Heart right ventricle (tissue), 16 donors: ENCODE results near the gene MLH3. TPM values are rescaled to one million over a fixed set of nuclear protein-coding genes. Genes with fewer than 3 reads are reported as not detected.

Source experiments
- ATAC-seq, 8 donors: fragments of 200-7000 bp; cut with Tn5 transposase; one replicate each; pipeline ENCODE4 v1.9.1; 2020; ENCODE audit warnings: mild to moderate bottlenecking in 8 of 8, moderate library complexity in 8 of 8, moderate number of reproducible peaks in 1 of 8
- DNase-seq, 2 donors: peaks; one replicate each; pipeline ENCODE4 v3.0.0-alpha.2; 2020
- H3K27ac ChIP-seq, 10 donors: fragments of 200-600 bp; sonication (generic) in 2 of 10; one replicate each; pipeline versions ENCODE4 v1.5.0 to v1.8.0; 2020 to 2022; ENCODE audit warnings: mild to moderate bottlenecking in 3 of 10
- H3K27me3 ChIP-seq, 7 donors: fragments of 200-600 bp; one replicate each; pipeline ENCODE4 v1.8.0; 2021 to 2022; ENCODE audit warnings: mild to moderate bottlenecking in 2 of 7
- H3K36me3 ChIP-seq, 9 donors: fragments of 200-600 bp; sonication (generic) in 1 of 9; one replicate each; pipeline versions ENCODE4 v1.5.0 to v1.8.0; 2020 to 2022; ENCODE audit warnings: mild to moderate bottlenecking in 2 of 9
- H3K4me1 ChIP-seq, 9 donors: fragments of 200-600 bp; sonication (generic) in 1 of 9; one replicate each; pipeline versions ENCODE4 v1.5.0 to v1.8.0; 2020 to 2022; ENCODE audit warnings: mild to moderate bottlenecking in 4 of 9
- H3K4me3 ChIP-seq, 10 donors: fragments of 200-600 bp; sonication (generic) in 2 of 10; one replicate each; pipeline versions ENCODE4 v1.5.0 to v1.8.0; 2020 to 2022; ENCODE audit warnings: mild to moderate bottlenecking in 7 of 10, moderate library complexity in 2 of 10
- H3K9me3 ChIP-seq, 11 donors: fragments of 200-600 bp in 10 of 11; sonication (generic) in 2 of 11; one replicate each; pipeline versions ENCODE4 v1.5.0 to v1.8.0; 2013 to 2022; ENCODE audit warnings: mild to moderate bottlenecking in 2 of 11, control low read depth in 1 of 11, moderate library complexity in 1 of 11
- CTCF ChIP-seq, 9 donors: fragments of 200-600 bp; sonication (generic) in 2 of 9; IDR thresholded peaks; one replicate each; pipeline versions ENCODE4 v1.5.0 to v1.8.0; 2021 to 2022; ENCODE audit warnings: antibody characterized with exemption in 9 of 9, mild to moderate bottlenecking in 5 of 9, moderate library complexity in 1 of 9
- WGBS, 2 donors: extraction: QIAGEN DNeasy Blood & Tissue Kit; methylation state at CpG; one replicate each; pipeline ENCODE4 v1.1.7; 2013; ENCODE audit warnings: inconsistent platforms in 1 of 2; 5-methylcytosine and 5-hydroxymethylcytosine counted together
- intact Hi-C, 10 donors: fragments of 100-400 bp; cut with DNase I; formaldehyde crosslinking; loops; one replicate each; pipeline versions ENCODE4 v1.11.1 to v1.14.2; 2022
- polyA plus RNA-seq, 2 donors: library from polyadenylated mRNA; stranded (reverse); fragments of 200-250 nt; gene quantifications; one replicate each; pipeline ENCODE4 v1.2.3, GENCODE V29; 2013
- total RNA-seq, 10 donors: library from RNA; stranded (reverse); fragmentation: NEBNext Ultra II Directional in 3 of 10; extraction: Animal tissue kit (Norgen Biotek cat#: 25700) in 3 of 10; gene quantifications; one replicate each; pipeline versions ENCODE4 v1.2.1 to v1.2.4, GENCODE V29; 2021 to 2023
- donor health status: Arrhythmogenic right ventricular cardiomyopathy.
- donor health status: ischemic (EF 13 %, LVEDD 7.1; RV severe dilation, severe dysfunction).
- donor health status: healthy with polysubstance abuse.
- donor health status: DM: no; HTN: yes; CAD: no.
- donor health status: DM: no; HTN: no; CAD: no.
- donor health status: ischemic (EF 25% LVEDD 6.9; RV normal size, moderate dysfunction).
- donor health status: ischemic (EF 25% LVEDD 5.7; RV mildly dilated, moderate dysfunction).
- donor health status: healthy.
- donor health status: DM: yes; HTN: yes; CAD: no.
- donor health status: Ischemic cardiomyopathy.
- donor health status: ischemic (EF 35%, LVEDD 5.7; RV mildly dilated, moderate dysfunction).
- donor health status: nonischemic (EF 11% LVEDD 7.7; RV severe dilation, severe dysfunction).
- donor health status: DM: yes; HTN: yes; CAD: no.
- donor health status: PGD.
- donor health status: ischemic (EF 29% LVEDD 5.4; RV normal size, mild dysfunction).
- donor health status: nonischemic (EF 23%, LVEDD 6.1; RV moderate dilation, normal function).

MLH3 gene
- total and polyA plus RNA-seq, 12 donors = 8.4 to 21.6 (median 18.4) TPM

DNA sequence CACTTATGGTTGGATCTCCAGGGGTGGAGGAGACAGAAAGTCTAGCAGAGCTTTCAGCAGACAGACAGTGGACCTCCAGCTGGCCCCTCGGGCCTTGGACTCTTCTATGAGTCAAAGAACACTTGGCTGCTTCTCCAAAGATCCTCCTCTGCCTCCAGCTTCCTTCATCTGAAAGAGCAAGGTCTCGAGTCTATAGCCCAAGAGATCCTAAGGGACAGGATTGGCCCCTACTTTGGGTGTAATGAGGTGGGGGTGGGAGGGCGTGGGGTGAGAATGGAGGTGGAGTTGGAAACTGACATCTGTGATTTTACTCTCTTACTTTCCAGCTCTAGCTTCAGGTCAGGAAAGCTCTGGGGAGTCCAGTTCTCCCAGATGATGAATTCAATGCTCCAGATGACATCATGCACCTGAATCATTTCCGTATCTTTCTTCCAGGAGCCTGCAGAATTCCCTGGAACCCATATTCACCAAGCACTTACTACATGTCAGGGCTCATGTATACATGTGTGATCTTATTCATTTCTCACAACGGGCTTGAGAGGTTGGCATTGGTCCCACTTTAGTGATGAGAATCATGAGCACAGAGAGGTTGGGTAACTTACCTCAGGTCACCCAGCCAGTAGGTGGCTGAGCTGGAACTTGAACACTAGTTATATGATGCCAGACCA, 85.6 kb downstream of the MLH3 start:
- Histone ChIP-seq H3K9me3 (no peaks in the 10 kb centered on the region), H3K36me3 (no peaks in the 10 kb centered on the region), H3K27ac (peak overlapping the region in 8 of 10 donors; percentile 12 to 62 (median 46)), H3K27me3 (no peaks in the 10 kb centered on the region), H3K4me1 (peaks cover 0 to 31% (median 22%) of the 10 kb centered on the region in 9 donors), H3K4me3 (no peak overlapping the region)
- TF ChIP-seq CTCF (IDR thresholded peaks at IDR 0.05) = no peak
- ATAC-seq (peak in 6 of 8 donors; percentile 16 to 77 (median 52)), DNase-seq (no peak)
- intact Hi-C loops = loop anchor here in 1 of 10 donors (5.0 kb wide), 1 partner anchor 37 kb away; the partner anchor contains the start of gene EIF2B2
- 50 to 63% methylated on average over 5 of the region's 5 CpGs for WGBS, 2 donors

- no peaks in the 10 kb centered on the region for H3K9me3 ChIP-seq
- ATAC-seq = peak in 6 of 8 donors; percentile 16 to 81 (median 60)
- DNase-seq = no peak
- H3K4me3 ChIP-seq = no peak overlapping the region
- 58 to 60% methylated on average over 4 of the region's 4 CpGs for WGBS, 2 donors
- intact Hi-C loops = loop anchor here in 1 of 10 donors (5.0 kb wide), 1 partner anchor 37 kb away; the partner anchor contains the start of gene EIF2B2
- peak overlapping the region in 8 of 10 donors; percentile 12 to 68 (median 57) for H3K27ac ChIP-seq
- no peak for TF ChIP-seq CTCF (IDR thresholded peaks at IDR 0.05)
- peaks cover 0 to 31% (median 22%) of the 10 kb centered on the region in 9 donors for H3K4me1 ChIP-seq
- no peaks in the 10 kb centered on the region for H3K36me3 ChIP-seq
- H3K27me3 ChIP-seq = no peaks in the 10 kb centered on the region
Observed at GRCh38 chr14:74964787-74965485, 86.3 kb downstream of the MLH3 start.

Other genes with a start within 250 kb of the MLH3 start
- not detected for gene PROX2, start 175.3 kb downstream of the MLH3 start, total RNA-seq
- gene PROX2, start 175.3 kb downstream of the MLH3 start, polyA plus RNA-seq = not detected
- 100 to 1,000 TPM; 179 to 273 (median 227) TPM for gene DLST, start 169.6 kb downstream of the MLH3 start, total RNA-seq
- gene DLST, start 169.6 kb downstream of the MLH3 start, polyA plus RNA-seq = 10 to 100 TPM; 52.5 to 96.0 TPM
- gene RPS6KL1, start 128.2 kb downstream of the MLH3 start, total RNA-seq = 10 to 100 TPM; 14.5 to 27.0 (median 21.9) TPM
- gene RPS6KL1, start 128.2 kb downstream of the MLH3 start, polyA plus RNA-seq = 10 to 100 TPM; 10.3 to 27.1 TPM
- 10 to 100 TPM in 1 of 10 donors, 1 to 10 TPM in 9; 2.1 to 22.5 (median 6.1) TPM for gene PGF, start 95.9 kb downstream of the MLH3 start, total RNA-seq
- 10 to 100 TPM in 1 of 2 donors, 1 to 10 TPM in 1; 6.8 to 12.2 TPM for gene PGF, start 95.9 kb downstream of the MLH3 start, polyA plus RNA-seq
- gene EIF2B2, start 48.5 kb downstream of the MLH3 start, total RNA-seq = 10 to 100 TPM; 25.9 to 44.5 (median 31.5) TPM
- 10 to 100 TPM; 14.3 to 60.4 TPM for gene EIF2B2, start 48.5 kb downstream of the MLH3 start, polyA plus RNA-seq
- gene ACYP1, start 12.6 kb upstream of the MLH3 start, total RNA-seq = 10 to 100 TPM in 5 of 10 donors, 1 to 10 TPM in 5; 7.9 to 12.6 (median 10.0) TPM
- 10 to 100 TPM; 13.6 to 34.9 TPM for gene ACYP1, start 12.6 kb upstream of the MLH3 start, polyA plus RNA-seq
- gene ZC2HC1C, start 18.2 kb upstream of the MLH3 start, total RNA-seq = 10 to 100 TPM in 3 of 10 donors, 1 to 10 TPM in 7; 4.6 to 12.4 (median 8.9) TPM
- gene ZC2HC1C, start 18.2 kb upstream of the MLH3 start, polyA plus RNA-seq = 10 to 100 TPM in 1 of 2 donors, 1 to 10 TPM in 1; 3.7 to 14.6 TPM
- 100 to 1,000 TPM in 9 of 10 donors, 10 to 100 TPM in 1; 97.8 to 138 (median 115) TPM for gene NEK9, start 75.6 kb upstream of the MLH3 start, total RNA-seq
- gene NEK9, start 75.6 kb upstream of the MLH3 start, polyA plus RNA-seq = 10 to 100 TPM; 26.9 to 51.3 TPM
- 100 to 1,000 TPM; 219 to 366 (median 294) TPM for gene TMED10, start 125.1 kb upstream of the MLH3 start, total RNA-seq
- gene TMED10, start 125.1 kb upstream of the MLH3 start, polyA plus RNA-seq = 100 to 1,000 TPM in 1 of 2 donors, 10 to 100 TPM in 1; 29.1 to 196 TPM
- 100 to 1,000 TPM in 3 of 10 donors, 10 to 100 TPM in 6, 1 to 10 TPM in 1; 9.3 to 173 (median 64.0) TPM for gene FOS, start 227.4 kb upstream of the MLH3 start, total RNA-seq
- gene FOS, start 227.4 kb upstream of the MLH3 start, polyA plus RNA-seq = 10 to 100 TPM; 17.3 to 49.9 TPM